B cell (primary cell): Measurements from ENCODE around the gene RIMBP2.

Source experiments
- EZH2 ChIP-seq: IDR thresholded peaks from 2 replicates; pipeline ENCODE4 v1.6.1; 2012; ENCODE audit warnings: borderline replicate concordance, low read depth, mild to moderate bottlenecking, moderate library complexity, low read length; ENCODE audit not compliant: insufficient read depth, poor library complexity, severe bottlenecking
- TF ChIP-seq, protein P1 (sequence below): fragments of 200-600 bp; IDR thresholded peaks from one replicate; pipeline ENCODE4 v1.8.0; 2022; ENCODE audit warnings: antibody characterized with exemption, mild to moderate bottlenecking

DNA sequence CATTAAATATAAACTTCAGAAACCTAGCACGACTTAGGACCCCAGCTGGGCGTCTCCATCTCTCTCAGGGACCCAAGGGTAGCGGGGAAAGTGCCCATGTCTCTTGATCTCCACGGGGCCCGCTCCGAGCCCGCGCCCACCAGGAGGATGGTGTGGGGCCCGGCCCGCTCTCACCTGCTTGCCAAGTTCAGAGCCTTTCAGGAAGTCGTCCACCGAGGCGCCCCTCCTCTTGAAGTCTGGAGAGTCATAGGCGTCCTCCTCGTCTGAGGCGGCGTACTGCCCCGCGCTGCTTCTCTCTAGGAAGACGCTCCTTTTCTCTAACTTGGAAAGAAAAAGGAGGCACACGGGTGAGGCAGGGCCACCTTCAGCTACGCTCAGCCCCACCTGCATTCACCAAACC lies 281.5 kb downstream of the RIMBP2 start:
- TF ChIP-seq EZH2, result no peak
- TF ChIP-seq, protein P1, sequence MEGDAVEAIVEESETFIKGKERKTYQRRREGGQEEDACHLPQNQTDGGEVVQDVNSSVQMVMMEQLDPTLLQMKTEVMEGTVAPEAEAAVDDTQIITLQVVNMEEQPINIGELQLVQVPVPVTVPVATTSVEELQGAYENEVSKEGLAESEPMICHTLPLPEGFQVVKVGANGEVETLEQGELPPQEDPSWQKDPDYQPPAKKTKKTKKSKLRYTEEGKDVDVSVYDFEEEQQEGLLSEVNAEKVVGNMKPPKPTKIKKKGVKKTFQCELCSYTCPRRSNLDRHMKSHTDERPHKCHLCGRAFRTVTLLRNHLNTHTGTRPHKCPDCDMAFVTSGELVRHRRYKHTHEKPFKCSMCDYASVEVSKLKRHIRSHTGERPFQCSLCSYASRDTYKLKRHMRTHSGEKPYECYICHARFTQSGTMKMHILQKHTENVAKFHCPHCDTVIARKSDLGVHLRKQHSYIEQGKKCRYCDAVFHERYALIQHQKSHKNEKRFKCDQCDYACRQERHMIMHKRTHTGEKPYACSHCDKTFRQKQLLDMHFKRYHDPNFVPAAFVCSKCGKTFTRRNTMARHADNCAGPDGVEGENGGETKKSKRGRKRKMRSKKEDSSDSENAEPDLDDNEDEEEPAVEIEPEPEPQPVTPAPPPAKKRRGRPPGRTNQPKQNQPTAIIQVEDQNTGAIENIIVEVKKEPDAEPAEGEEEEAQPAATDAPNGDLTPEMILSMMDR, result no peak
